RWPE1 (cell line): Measurements from ENCODE around the gene GNAS-AS1.

Experiments used
- CTCF ChIA-PET: fragments of 350-600 bp; sonication (Branson Sonifier 250); formaldehyde crosslinking; extraction: SDS; loops from one replicate; lab custom pipeline; 2021; lab: Yijun Ruan, JAX
- POLR2A ChIA-PET: fragments of 400-600 bp; formaldehyde crosslinking; extraction: SDS; loops from one replicate; lab custom pipeline; 2020; ENCODE audit warnings: antibody characterized with exemption; ENCODE audit not compliant: low non-redundant PET; lab: Yijun Ruan, JAX
- DNase-seq: peaks from one replicate; pipeline ENCODE4 v3.0.0; 2012; ENCODE audit warnings: low spot score
- H3K27ac ChIP-seq: fragments of 450-650 bp; 2 replicates; pipeline ENCODE4 v1.5.1; 2017
- TF ChIP-seq, protein P1 (sequence below): fragments of 450-650 bp; conservative IDR thresholded peaks from 2 replicates; pipeline ENCODE4 v1.5.1; 2017; ENCODE audit warnings: low read depth, mild to moderate bottlenecking

Gene GNAS-AS1

DNA sequence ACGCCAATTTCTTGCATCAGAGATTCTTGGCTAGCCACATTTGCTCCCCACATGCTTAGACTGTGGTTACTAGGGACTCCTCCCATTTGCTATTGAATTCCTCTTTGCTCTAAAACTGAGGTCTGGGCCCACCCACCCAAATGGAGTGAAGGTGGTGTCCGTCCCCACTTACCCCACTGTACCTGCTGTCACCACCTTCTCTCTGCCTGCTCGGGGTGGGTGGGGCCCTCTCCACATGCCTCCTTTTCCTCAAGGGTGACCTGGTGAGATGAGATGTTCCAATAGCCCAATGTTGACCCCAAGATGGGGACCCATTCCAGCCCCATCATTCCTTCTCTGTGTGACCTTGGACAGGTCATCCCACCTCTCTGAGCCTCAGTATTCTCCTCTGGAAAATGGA is 74.6 kb downstream of the GNAS-AS1 start:
- ChIA-PET CTCF (no interaction called here), POLR2A (no interaction called here)
- TF ChIP-seq, protein P1, sequence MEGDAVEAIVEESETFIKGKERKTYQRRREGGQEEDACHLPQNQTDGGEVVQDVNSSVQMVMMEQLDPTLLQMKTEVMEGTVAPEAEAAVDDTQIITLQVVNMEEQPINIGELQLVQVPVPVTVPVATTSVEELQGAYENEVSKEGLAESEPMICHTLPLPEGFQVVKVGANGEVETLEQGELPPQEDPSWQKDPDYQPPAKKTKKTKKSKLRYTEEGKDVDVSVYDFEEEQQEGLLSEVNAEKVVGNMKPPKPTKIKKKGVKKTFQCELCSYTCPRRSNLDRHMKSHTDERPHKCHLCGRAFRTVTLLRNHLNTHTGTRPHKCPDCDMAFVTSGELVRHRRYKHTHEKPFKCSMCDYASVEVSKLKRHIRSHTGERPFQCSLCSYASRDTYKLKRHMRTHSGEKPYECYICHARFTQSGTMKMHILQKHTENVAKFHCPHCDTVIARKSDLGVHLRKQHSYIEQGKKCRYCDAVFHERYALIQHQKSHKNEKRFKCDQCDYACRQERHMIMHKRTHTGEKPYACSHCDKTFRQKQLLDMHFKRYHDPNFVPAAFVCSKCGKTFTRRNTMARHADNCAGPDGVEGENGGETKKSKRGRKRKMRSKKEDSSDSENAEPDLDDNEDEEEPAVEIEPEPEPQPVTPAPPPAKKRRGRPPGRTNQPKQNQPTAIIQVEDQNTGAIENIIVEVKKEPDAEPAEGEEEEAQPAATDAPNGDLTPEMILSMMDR: no peak
- no peak for DNase-seq
- H3K27ac ChIP-seq: no peak overlapping the region

DNA sequence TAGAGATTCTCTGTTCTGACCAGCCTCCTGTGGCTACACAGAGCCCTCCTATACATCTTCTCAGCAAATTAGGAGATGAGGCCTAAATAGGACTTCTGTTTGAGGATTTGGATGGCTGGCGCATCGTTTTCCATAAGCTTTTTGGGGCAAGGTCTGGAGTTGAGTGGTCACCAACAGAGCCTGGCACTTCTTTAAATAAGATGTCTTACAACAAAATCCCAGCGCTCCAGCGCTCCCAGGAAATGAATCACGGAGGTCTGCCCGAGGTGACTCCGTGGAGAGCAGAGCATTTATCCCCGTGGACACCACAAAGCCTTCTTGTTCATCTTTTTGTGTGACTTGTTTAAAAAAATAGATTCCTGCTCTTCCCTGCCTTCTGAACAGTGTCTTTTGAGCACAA is 75.3 kb downstream of the GNAS-AS1 start:
- no peak overlapping the region for H3K27ac ChIP-seq
- no peak for DNase-seq
- CTCF ChIA-PET: no interaction called here
- TF ChIP-seq, protein P1: no peak
- POLR2A ChIA-PET: no interaction called here

DNA sequence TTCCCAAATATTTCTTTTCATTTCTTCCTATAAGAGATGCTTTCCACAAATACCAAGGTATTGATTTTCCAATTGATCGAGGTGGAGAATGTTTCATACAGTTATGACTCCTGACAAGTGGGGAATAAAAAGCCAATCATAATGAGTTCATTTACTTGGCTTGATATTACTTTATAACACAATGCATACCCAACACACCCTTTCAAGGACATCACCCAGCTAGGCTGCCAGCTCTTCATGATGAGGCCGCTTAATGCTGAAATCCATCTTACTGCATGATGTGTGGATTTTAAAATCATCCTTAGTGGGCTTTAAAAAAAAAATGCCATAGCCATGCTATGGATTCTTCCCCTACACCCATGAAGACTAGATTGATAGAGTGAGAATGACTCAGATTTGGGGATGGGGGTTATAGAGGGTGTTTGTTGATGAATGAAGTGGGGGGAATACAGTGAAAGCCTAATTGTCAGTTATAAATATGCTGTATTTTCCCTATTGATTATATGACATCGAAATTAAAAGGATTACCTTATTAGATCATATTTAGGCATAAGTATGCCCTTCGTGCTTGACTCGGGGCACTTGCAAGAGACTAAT is 75.9 kb downstream of the GNAS-AS1 start:
- DNase-seq: no peak
- TF ChIP-seq, protein P1: no peak
- H3K27ac ChIP-seq: no peak overlapping the region
- POLR2A ChIA-PET: no interaction called here
- CTCF ChIA-PET: no interaction called here

DNA sequence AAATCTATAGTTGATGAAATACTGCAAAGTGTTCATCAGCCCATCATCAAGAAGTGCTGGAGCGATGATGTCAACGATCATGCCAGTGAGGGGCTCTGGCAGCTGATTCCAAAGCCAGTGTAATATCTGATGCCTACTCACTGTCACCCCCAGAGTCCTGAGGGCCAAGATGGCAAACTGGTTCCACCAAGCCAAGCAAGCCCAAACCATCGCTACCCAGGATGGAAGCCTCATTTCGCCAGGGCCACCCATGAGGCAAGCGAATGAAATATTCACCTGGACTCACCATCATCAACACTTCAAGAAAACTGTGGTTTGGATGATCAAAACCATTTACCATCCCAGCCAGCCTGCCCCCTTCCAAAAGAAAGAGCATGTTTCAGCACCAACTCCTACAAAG is 76.5 kb downstream of the GNAS-AS1 start:
- no peak overlapping the region for H3K27ac ChIP-seq
- no peak for DNase-seq
- TF ChIP-seq, protein P1: no peak
- POLR2A ChIA-PET: no interaction called here
- CTCF ChIA-PET: no interaction called here

DNA sequence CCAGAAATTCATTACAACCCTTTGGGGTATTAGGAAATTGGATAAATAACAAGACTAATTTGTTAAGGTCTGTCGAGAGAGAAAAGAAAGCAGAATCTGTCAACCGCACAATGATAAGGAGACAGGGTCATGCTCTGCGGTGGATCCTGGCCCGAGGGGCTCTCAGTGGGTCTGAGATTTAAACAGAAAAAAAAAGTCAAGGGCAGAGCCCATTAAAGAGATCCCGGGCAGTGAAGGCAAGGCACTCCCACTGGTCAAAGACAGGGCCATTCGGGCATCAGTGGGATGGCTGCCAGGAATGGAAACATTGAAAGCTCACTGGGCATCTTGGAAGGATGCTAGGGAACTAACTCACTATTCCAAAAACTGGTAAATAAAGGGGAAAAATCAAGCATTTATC is 77.9 kb downstream of the GNAS-AS1 start:
- ChIA-PET CTCF (interaction anchor here (0.5 kb wide), 1 partner anchor 67 kb away, joined by 3 read pairs; no protein-coding TSS in a partner anchor), POLR2A (no interaction called here)
- DNase-seq: no peak
- TF ChIP-seq, protein P1: no peak
- H3K27ac ChIP-seq: no peak overlapping the region
